ENCODE results near the gene ZNRF1.

ZNRF1 gene

DNA sequence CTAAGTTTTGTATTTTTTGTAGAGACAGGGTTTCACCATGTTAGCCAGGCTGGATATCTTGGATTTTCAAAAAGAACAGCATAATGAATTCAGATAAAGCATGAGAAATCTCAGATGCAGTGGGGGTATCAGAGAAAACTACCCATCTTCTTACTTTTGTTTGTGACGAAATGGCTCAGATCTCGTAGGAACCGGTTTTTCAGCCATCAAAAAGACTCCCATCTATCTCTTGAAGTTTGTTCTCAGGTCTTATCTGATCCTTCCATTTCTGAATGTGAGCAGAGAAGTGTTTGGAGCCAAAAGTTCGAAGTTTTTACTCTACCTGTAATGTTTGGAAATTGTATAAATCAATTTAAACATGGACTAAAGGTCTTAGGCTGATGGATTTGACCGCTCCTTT lies 60.6 kb downstream of the ZNRF1 start:
- no peak for TF ChIP-seq CTCF (IDR thresholded peaks at IDR 0.05)

- TF ChIP-seq CTCF (IDR thresholded peaks at IDR 0.05), result no peak
Observed at GRCh38 chr16:75060723-75061122, 61.9 kb downstream of the ZNRF1 start.

DNA sequence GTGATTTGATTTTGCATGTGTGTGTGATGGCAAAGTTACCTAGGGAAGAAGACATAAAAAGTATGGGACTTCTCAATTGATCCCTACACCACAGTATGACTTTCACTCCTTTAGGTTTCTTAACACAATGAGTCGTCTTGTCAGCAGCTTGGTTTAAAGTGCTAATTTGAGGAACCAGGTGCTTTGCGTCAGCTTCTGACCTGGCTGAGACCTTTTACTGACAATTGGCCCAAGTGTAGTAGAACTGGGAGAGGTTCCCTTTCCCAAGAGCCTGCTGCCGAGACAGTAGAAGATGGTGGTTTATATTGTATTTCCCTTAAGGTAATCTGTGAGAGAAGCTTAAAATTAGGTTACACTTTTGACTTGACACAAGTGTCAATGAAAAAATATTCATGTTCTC lies 62.8 kb downstream of the ZNRF1 start:
- no peak for TF ChIP-seq CTCF (IDR thresholded peaks at IDR 0.05)

DNA sequence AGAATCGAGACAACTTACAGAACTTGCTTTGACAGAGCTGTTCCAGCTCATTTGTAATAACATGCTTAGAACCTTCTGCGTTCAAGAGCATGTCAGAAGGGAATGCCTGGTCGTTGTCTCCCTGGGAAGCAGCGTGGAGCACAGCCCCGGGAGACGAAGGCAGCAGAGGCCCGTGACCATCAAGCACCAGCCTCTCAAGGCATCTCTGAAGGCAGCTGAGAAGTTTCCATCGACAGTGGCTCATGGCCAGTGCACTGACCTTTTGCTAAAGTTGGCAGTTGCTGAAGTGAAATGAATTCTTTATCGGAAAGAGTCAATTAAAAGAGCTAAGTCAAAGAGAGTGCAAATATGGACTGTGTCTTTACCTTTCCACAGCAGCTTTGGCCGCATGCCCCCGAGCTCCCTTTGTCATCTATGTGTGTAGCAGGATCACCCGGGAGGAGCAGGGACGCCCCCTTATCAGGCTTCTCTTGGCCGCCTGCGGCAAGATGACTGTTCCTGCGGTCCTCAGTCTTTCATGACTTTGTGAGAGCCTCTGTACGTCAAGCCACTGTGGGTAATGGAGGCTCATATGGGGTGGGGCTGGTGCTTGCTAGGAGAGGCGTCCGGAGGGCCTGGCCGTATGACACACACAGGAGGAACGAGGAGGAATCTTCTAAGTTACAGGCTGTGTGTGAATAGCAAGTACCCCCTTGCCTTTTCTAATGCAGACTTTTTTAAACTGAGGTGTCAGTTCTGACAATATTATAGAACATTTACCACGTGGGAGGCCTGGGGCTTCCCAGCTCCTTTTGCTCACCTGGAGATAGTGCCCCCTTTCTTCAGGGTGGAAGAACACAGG lies 63.5 kb downstream of the ZNRF1 start:
- TF ChIP-seq CTCF (IDR thresholded peaks at IDR 0.05), result no peak

DNA sequence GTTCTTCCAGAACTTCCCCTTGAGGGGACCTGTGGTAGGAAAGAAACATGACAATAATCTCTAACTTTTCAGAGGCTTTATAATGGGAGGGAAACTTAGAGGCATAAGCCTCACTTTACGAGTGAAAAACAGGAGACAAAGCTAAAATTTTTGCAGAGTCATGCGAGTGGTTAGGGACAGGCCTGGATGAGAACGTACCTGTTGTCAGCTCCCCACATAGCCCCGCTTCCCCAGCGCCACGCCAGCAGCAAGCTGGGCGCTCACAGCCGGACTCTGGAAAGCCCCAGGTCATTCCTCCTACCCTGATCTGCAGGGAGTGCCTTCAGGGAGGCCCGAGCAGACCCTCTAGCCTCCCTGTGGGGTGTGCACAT lies 64.1 kb downstream of the ZNRF1 start:
- no peak for TF ChIP-seq CTCF (IDR thresholded peaks at IDR 0.05)

DNA sequence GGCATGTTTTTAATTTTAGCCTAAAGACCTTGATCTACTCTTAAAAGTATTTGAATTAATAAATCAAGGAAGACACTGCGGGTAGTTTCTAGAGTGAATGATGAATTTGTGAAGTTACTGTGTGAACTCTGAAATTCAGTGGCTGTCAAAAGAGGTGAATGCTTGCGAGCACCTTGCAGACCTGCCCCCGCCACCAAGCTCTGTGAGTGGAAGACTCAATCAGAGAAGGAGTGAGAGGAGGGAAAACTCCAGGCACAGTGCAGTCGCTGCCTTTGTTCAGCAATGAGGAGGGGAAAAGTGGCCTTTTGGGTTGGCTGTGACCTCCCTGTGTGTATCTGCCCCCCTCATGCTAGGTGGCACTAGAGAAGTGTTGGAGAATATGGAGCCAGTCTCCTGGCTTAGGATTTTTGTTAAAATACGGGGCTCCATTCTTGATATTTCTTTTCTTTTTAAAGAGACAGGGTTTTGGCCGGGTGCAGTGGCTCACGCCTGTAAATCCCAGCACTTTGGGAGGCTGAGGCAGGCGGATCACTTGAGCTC lies 64.8 kb downstream of the ZNRF1 start:
- TF ChIP-seq CTCF (IDR thresholded peaks at IDR 0.05), result no peak

GRCh38 chr16:75064403-75065148 lies 65.8 kb downstream of the ZNRF1 start:
- TF ChIP-seq CTCF (IDR thresholded peaks at IDR 0.05), result no peak

All from LNCAP (cell line).